Activated naive CD8-positive, alpha-beta T cell (primary cell): ENCODE measurements around the gene MMP15.
A peak's percentile ranks its signal among the peaks of the same experiment; 100 is the strongest.

Experiments
- H3K27ac Mint-ChIP-seq: one replicate; pipeline ENCODE4 v1.8.0; 2021; ENCODE audit warnings: mixed read lengths
- H3K27me3 Mint-ChIP-seq: one replicate; pipeline ENCODE4 v1.8.0; 2021; ENCODE audit warnings: mixed read lengths
- H3K36me3 Mint-ChIP-seq: one replicate; pipeline ENCODE4 v1.8.0; 2021; ENCODE audit warnings: mixed read lengths
- H3K4me1 Mint-ChIP-seq: one replicate; pipeline ENCODE4 v1.8.0; 2021; ENCODE audit warnings: low read depth, mixed read lengths
- H3K4me3 Mint-ChIP-seq: one replicate; pipeline ENCODE4 v1.8.0; 2021; ENCODE audit warnings: mild to moderate bottlenecking, mixed read lengths
- H3K9me3 Mint-ChIP-seq: one replicate; pipeline ENCODE4 v1.8.0; 2021; ENCODE audit warnings: low read depth, mixed read lengths

The MMP15 gene

DNA sequence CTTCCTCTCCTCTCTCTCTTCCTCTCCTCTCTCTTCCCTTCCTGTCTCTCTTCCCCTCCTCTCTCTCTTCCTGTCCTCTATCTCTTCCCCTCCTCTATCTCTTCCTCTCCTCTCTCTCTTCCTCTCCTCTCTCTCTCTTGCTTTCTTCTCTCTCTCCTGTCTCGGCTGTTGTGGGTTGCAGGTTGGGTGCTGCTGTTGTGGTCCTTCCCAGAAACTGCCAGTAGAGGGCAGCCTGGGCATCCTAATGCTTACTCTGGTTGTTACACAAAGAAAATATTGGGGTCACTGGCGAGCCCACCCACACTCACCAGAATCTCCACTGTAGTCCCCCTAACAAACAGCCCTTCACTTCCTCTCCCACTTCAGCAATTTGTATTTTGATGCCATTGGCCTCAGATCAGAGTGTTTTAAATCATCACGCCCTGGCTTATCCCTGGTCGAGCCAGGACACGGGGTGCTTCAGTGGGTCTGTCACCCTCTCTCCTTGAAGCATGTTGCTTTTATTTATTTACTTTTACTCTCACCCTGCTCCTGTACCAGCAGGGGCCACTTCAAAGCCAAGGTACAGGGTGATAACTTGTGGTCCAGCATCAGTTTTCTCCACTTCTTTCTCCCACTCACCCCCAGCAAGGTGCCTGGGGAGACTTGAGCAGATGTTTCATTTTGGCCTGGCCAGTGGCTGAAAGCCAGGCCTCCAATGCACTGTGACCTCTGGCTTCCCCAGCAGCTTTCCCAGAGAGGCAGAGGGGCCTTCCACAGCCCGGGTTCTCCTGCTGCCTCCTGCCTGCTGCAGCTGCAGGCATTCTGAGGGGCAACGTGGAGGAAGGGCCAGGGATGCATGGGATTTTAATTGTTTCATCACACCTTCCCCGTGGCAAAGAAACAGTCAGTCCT is 4.7 kb upstream of the MMP15 start:
- Mint-ChIP-seq H3K27me3 (no peaks in the 10 kb centered on the region), H3K4me1 (peaks cover 16% of the 10 kb centered on the region), H3K27ac (peak overlapping the region; percentile 8), H3K4me3 (no peak overlapping the region), H3K36me3 (no peaks in the 10 kb centered on the region), H3K9me3 (no peaks in the 10 kb centered on the region)

DNA sequence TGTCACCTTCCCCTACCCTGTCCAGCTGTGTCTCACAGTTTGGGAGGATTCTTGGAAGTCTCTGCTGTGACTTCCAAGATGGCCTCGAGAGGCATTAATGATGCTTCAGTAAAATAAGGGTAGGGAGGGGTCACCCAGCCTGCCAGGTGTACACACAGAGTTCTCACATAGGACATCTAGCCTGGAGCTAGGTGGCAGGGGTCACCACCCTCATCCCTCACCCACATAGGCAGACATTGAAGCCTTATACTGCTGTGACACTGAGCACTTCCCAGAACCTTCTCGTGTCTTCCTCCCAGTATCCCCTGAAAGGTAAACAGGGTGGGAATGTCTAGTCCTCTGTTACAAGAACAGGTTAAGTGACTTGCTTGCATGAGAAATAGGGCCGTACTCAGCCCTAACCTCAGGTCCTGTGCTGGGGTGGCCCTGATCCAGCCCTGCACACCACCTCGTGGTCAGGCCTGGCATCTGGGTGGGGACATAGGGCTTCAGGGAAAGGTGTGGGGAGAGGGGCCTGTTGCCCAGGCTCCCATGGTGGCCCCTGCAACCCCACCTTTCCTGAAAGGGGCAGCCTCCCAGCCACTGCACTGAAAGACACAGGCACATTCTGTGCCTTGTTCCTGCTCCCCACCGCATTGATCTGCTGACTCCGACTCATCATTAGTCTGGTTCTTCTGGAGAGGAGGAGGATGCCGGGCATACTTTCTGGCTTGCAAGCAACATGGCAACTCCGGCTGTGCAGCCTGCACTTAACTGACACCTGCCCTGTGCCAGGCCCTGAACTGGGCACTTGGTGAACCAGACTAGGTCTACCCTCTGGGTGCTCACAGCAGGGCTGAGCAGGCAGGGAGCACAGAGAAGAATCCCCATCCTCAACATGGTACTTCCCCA is 3.6 kb upstream of the MMP15 start:
- no peaks in the 10 kb centered on the region for H3K27me3 Mint-ChIP-seq
- peaks cover 16% of the 10 kb centered on the region for H3K4me1 Mint-ChIP-seq
- H3K36me3 Mint-ChIP-seq = no peaks in the 10 kb centered on the region
- no peak overlapping the region for H3K27ac Mint-ChIP-seq
- H3K9me3 Mint-ChIP-seq = no peaks in the 10 kb centered on the region
- H3K4me3 Mint-ChIP-seq = peak overlapping the region; percentile 56

DNA sequence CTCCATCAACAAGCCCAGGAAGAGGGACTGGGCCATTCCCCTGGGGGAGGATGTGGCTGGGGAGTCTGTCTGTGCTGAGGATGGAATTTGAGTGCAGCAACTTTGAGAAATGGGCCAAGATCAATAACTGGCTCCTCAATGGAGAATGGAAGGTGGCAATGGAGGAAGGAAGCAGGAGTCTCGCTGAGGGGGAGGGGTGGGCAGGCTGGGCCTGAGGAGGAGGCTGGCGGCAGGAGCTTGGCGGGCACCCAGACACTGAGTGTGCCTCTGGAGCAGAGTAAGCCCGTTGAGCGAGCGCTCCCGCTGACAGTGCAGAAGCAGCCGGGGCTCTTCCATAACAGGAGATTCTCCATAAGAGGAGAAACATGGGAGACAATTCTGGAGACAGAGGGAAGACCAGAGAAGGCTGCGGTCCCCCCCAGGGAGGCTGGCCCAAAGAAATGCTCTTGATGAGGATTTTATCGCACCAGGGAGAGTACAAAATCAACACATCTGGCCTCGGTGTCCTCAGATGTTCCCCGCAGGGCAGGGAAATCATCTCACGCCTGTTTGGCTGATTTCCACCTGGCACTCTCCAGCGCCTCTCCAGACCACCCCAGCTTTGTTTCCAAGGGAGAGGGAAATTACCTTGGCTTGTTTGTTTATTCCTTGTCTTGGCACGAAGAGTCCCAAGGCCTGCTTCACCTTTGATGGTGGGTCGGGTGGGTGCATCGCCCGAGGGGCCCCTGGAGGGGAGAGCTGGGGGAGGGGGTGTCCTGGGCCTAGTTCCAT is 2.8 kb upstream of the MMP15 start:
- Mint-ChIP-seq H3K4me1 (peaks cover 16% of the 10 kb centered on the region), H3K27me3 (no peaks in the 10 kb centered on the region), H3K36me3 (no peaks in the 10 kb centered on the region), H3K9me3 (no peaks in the 10 kb centered on the region), H3K27ac (no peak overlapping the region), H3K4me3 (peak overlapping the region; percentile 56)

DNA sequence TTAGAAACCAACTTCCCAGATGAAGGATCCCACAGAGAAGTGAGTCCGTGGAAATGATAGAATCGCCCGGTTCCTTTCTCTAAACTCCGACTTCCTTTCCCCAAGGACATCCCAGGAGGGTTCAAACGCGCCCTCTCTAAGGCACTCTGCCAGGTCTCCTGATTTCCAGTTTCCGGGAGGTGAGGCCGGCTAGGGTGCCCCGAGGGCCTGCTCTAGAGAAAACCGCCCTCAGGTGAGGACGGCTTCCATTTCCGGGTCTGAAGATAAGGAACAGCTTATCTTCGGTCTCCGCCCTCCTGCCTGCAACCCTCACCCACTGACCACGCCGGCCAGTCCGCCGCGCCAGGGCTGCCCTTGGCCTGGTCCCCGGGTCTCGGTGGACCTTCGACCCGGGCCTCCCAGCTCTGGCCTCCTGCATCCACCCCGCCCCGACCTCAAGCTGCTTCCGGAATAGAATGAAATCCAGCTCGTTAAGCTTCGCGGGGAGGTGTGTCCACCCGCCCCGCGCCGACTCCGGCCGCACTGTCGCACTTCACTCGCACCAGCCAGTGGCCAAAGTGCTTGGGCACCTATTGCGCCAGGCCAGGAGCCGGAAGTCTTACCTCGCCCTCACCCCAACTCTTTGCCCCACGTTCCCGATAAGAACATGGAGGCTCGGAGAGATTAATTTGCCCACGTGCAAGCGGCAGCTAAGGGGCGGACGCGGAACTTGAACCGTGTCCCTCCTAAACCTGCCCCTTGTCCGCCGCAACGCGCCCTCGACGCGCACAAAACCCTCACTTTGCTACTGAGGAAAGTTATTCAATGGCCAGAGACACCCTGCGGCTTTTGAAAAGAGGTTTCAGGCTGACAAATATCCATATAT is 836 bp upstream of the MMP15 start:
- Mint-ChIP-seq H3K27me3 (no peaks in the 10 kb centered on the region), H3K36me3 (no peaks in the 10 kb centered on the region), H3K4me3 (peak overlapping the region; percentile 91), H3K27ac (peak overlapping the region; percentile 83), H3K4me1 (peaks cover 18% of the 10 kb centered on the region), H3K9me3 (no peaks in the 10 kb centered on the region)

DNA sequence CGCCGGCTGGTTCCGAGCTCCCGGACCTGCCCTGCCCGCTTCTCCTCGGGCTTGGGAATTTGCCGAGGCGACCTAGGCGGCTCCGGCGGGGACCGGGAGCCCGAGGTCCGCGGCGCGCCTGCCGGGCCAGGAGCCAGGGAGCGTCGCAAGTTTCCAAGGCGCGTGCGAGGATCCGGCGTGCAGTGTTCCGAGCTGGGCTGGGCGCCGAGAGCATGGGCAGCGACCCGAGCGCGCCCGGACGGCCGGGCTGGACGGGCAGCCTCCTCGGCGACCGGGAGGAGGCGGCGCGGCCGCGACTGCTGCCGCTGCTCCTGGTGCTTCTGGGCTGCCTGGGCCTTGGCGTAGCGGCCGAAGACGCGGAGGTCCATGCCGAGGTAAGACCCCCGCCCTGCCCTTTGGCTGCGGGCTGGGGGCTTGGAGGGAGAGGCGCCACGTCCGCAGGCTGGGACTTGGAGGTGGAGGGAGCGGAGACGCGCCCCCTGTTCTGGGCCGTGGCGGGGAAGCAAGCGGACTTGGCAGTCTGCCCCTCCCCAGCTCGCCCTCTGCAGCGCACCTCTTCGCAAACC is 668 bp downstream of the MMP15 start:
- Mint-ChIP-seq H3K36me3 (no peaks in the 10 kb centered on the region), H3K4me1 (peaks cover 10% of the 10 kb centered on the region), H3K27me3 (no peaks in the 10 kb centered on the region), H3K9me3 (no peaks in the 10 kb centered on the region), H3K4me3 (peak overlapping the region; percentile 54), H3K27ac (no peak overlapping the region)

DNA sequence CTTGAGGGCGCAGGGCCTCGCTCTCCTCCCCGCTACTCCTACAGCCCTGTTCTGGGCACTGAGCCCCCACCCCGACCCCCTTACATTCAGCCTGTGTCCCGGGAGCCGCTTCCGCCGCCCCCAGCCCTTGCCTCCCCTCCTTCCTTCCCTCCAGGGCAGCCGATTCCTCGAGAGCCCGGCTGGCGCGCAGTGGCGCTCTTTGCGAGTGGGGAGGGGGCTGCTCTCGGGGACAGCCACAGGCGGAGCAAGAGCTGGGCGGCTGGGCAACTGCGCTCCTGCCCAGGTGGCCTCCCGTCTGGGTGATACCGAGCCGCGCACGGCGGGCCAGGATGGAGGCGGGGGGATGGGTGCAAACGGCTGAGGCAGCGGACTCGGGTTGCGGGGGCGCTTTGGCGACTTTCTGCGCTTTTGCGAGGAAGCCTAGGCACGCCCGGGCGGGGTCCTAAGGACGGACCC is 1.2 kb downstream of the MMP15 start:
- H3K36me3 Mint-ChIP-seq = no peaks in the 10 kb centered on the region
- no peaks in the 10 kb centered on the region for H3K9me3 Mint-ChIP-seq
- no peak overlapping the region for H3K27ac Mint-ChIP-seq
- peak overlapping the region; percentile 54 for H3K4me3 Mint-ChIP-seq
- H3K4me1 Mint-ChIP-seq = peaks cover 10% of the 10 kb centered on the region
- H3K27me3 Mint-ChIP-seq = no peaks in the 10 kb centered on the region

DNA sequence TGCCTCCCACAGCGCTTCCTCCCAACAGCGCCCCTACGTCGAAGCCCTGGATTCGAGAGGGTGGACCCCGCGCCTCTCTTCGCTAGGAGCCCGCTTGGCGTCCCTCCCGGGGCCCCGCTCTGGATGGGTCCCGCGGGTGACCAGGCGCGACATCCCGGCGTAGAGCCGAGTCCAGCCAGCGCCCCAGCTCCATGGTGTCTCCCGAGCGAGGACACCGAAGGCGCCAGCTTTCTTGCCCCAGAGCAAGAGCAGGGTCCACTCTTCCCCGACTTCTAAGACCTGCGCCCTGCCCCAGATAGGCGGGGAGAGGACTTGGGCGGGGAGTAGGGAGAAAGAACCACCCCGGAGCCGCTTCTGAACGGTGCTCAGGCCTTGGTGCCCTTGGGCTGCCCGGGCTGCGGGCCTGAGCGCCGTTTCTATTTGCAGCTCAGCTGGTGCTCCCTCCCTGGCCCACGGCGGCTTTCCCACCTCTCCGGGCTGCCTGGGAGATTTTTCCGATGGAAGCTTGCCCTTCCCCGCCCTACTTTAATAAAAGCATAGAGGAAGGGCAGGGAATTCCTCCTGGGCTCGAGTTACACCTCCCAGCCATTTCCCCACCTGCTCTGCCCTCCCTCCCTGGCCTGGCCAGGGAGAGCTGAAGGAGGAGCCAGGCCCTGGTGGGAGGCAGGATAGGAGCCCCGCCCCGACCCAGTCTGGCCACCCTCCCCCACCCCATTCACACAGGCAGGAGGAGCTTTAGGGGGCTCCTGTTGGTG is 1.8 kb downstream of the MMP15 start:
- H3K36me3 Mint-ChIP-seq = no peaks in the 10 kb centered on the region
- no peaks in the 10 kb centered on the region for H3K9me3 Mint-ChIP-seq
- no peak overlapping the region for H3K27ac Mint-ChIP-seq
- H3K27me3 Mint-ChIP-seq = no peaks in the 10 kb centered on the region
- peak overlapping the region; percentile 54 for H3K4me3 Mint-ChIP-seq
- H3K4me1 Mint-ChIP-seq = peaks cover 10% of the 10 kb centered on the region

DNA sequence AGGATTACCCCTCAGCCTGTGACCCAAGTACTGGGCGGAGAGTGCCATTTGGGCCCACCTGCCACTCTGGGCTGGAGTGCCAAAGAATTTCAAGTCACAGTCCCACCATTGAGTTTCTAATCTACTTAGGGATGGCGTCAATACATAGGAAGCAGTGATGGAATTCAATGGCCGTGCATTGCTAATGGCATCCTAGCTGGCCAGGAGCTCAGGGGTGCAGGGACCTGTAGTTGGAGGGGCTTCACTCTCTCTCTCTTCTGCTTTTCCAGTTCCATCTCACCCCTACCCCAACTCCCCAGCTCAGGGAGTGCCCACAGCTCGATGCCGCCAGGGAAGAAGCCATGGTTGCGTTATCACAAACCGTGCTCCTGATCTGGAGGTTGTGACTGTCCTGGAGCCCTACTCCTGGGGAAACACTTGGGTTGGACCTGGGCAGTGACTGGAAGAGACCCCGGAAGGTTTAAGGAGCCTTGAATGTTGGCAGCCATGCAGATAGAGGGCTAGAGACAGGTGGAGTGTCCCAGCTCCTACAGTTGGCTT is 2.4 kb downstream of the MMP15 start:
- Mint-ChIP-seq H3K4me3 (peak overlapping the region; percentile 20), H3K27ac (no peak overlapping the region), H3K4me1 (peaks cover 10% of the 10 kb centered on the region), H3K9me3 (no peaks in the 10 kb centered on the region), H3K36me3 (no peaks in the 10 kb centered on the region), H3K27me3 (no peaks in the 10 kb centered on the region)

DNA sequence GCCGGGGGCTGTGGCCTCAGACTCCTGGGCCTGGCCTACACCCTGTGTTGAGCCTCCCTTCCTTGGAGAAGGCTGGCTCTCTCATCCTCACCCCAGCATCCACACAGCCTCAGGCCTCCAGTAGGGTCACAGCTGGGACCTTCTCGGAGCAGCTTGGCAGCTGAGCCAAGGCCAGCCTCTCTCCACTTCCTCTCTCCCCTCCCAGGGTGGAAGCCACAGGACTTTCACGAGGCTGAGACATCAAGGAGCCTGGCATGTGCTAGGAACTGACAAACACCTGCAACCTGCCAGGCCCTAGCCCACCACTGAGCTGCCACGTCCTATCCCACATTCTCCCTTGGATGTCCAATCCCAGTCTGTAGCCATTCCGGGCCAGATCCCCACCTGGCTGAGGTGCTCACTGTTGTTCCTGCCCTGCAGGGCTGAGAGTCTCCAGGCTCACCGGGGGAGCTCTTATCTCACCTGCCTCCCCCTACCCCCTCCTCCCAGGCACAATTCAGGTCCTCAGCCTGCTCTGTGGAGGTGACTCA is 3.1 kb downstream of the MMP15 start:
- Mint-ChIP-seq H3K36me3 (no peaks in the 10 kb centered on the region), H3K27ac (no peak overlapping the region), H3K4me1 (peaks cover 10% of the 10 kb centered on the region), H3K4me3 (no peak overlapping the region), H3K27me3 (no peaks in the 10 kb centered on the region), H3K9me3 (no peaks in the 10 kb centered on the region)

DNA sequence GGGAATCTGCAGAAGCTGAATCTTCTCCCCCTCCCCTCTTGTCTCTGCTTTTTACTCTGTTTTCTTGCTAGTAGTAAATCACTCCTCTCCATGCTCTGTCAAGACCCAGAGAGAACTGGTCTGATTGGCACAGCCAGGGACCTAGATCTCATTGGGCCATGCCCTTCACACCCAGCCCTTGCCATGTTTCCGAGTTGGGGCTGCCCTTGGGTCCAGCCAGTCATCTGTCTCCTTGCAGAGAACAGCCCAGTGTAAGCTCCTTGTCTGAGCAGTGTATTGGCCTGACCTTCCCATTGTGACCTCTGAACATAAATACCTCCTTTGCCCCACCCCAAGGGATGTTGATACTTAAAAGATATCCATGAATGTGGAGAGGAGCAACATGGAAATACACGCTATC is 3.9 kb downstream of the MMP15 start:
- Mint-ChIP-seq H3K27ac (no peak overlapping the region), H3K27me3 (no peaks in the 10 kb centered on the region)

DNA sequence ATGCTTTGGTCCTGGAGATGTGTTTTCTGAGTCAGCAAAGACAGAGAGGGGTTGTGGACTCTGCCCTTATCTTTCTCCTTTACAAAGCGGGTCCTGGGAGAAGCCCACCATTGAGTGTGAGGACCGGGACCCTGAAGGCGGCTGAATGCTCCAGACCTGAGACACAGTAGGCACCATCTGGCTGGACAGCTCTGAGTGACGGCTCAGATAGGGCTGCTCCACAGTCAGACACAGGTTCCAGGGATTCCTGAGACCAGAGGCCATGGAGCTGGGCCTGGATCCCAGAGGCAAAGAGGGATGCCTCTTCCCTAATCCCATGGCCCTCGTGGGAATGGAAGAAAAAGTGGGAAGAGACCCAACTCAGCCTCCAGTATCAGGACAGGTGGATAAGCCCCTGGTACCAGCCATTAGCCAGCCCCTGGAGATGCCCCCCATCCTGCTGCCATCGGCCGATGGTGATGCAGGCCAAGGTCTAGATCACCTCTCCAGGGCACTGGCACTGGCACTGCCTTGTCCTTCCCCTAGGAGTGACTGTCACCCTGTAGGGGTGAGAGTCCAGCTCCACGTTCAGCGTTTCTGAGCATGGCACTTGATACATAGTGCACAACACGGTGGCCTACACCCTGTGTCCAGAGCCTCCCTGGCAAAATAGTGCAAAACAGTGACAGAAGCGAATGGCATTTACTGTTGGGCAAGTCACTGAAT is 4.7 kb downstream of the MMP15 start:
- H3K27ac Mint-ChIP-seq = no peak overlapping the region
- H3K9me3 Mint-ChIP-seq = no peaks in the 10 kb centered on the region
- H3K36me3 Mint-ChIP-seq = no peaks in the 10 kb centered on the region
- no peak overlapping the region for H3K4me3 Mint-ChIP-seq
- H3K4me1 Mint-ChIP-seq = peaks cover 2% of the 10 kb centered on the region
- no peaks in the 10 kb centered on the region for H3K27me3 Mint-ChIP-seq

More for the DNA sequence above, 3.9 kb downstream of the MMP15 start:
- Mint-ChIP-seq H3K4me1 (peaks cover 8% of the 10 kb centered on the region), H3K9me3 (no peaks in the 10 kb centered on the region), H3K4me3 (no peak overlapping the region), H3K36me3 (no peaks in the 10 kb centered on the region)

DNA sequence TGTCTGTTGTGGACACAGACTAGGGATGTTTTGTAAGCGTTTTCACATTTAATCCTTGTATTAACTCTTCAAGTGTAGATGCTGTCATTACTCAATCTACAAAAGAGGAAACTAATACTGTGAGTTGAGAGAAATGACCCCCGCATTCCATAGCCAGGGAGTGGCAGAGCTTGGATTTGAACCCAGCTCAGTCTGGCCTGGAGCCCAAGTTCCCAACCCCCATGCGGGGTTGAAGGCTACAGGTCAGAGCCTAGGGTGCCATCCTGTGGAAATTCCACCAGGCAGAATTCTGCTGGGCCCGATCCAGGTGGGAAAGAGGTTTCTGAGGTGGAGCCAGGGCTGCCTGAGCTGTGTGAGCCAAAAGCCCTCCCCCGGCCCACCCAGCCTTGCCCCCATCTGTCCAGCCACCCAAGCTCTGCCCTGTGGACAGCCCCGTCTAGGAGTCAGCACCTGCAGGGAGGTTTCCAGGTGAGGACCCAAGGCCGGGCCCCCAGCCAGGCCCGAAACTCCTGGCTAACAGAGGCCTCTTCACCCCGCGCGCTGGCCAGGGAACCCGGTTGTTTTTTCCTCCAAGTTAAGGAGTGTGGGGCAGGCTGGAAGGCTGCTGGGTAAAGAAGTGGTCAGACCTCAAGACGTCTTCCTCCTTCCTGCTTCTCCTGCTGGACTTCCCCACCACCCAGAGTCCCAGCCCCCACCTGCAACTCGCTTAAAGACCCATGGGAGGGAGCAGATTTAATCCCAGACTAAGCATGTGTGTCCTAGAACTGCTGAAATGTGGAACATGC is 5.7 kb downstream of the MMP15 start:
- no peaks in the 10 kb centered on the region for H3K36me3 Mint-ChIP-seq
- peaks cover 2% of the 10 kb centered on the region for H3K4me1 Mint-ChIP-seq
- H3K9me3 Mint-ChIP-seq = no peaks in the 10 kb centered on the region
- no peaks in the 10 kb centered on the region for H3K27me3 Mint-ChIP-seq
- H3K27ac Mint-ChIP-seq = no peak overlapping the region
- no peak overlapping the region for H3K4me3 Mint-ChIP-seq
